HEK293 (cell line): ENCODE measurements around the gene GNAT1.
A peak's percentile ranks its signal among the peaks of the same experiment; 100 is the strongest.

Experiments used
- CTCF ChIA-PET: fragments of 350-600 bp; formaldehyde crosslinking; extraction: SDS; loops from one replicate; lab custom pipeline; 2021; ENCODE audit warnings: antibody characterized with exemption; lab: Yijun Ruan, JAX
- POLR2A ChIA-PET: fragments of 300-600 bp; formaldehyde crosslinking; extraction: SDS; loops from one replicate; lab custom pipeline; 2020; ENCODE audit warnings: antibody characterized with exemption, inconsistent platforms; lab: Yijun Ruan, JAX
- H3K27ac ChIP-seq: fragments of 200-500 bp; sonication (Bioruptor generic); 2 replicates; pipeline ENCODE4 v1.5.1; 2014; ENCODE audit warnings: low read depth, low read length, control low read depth, inconsistent platforms; ENCODE audit errors: extremely low read depth
- H3K36me3 ChIP-seq, 2 experiments: fragments of 200-500 bp in 1 of 2; sonication (Bioruptor generic) in 1 of 2; 1 replicate in 1 of 2; 2 replicates in 1 of 2; pipeline ENCODE4 v1.5.1; 2014 to 2017; ENCODE audit warnings: inconsistent platforms in 2 of 2, low read length in 2 of 2; ENCODE audit not compliant: control insufficient read depth in 2 of 2, insufficient read depth in 1 of 2
- H3K4me1 ChIP-seq: fragments of 200-500 bp; sonication (Bioruptor generic); 2 replicates; pipeline ENCODE4 v1.5.1; 2014; ENCODE audit warnings: mild to moderate bottlenecking, low read length, inconsistent platforms; ENCODE audit not compliant: control insufficient read depth, insufficient read depth
- H3K4me3 ChIP-seq: 2 replicates; pipeline ENCODE4 v1.5.1; 2011; ENCODE audit warnings: low read depth, mild to moderate bottlenecking, control low read depth, low read length, moderate library complexity
- H3K9me3 ChIP-seq: fragments of 200-500 bp; sonication (Bioruptor generic); 2 replicates; pipeline ENCODE4 v1.5.1; 2014; ENCODE audit warnings: low read depth, low read length, inconsistent platforms; ENCODE audit not compliant: control insufficient read depth, insufficient read depth
- BCL6B ChIP-seq: fragments of 450-650 bp; formaldehyde crosslinking; IDR thresholded peaks from 2 replicates; pipeline ENCODE4 v1.5.1; 2017; ENCODE audit warnings: missing biosample characterization, missing genetic modification characterization
- REST ChIP-seq: fragments of 450-650 bp; formaldehyde crosslinking; IDR thresholded peaks from 2 replicates; pipeline ENCODE4 v1.5.1; 2016; ENCODE audit warnings: missing biosample characterization, missing genetic modification characterization
- ZBTB26 ChIP-seq: fragments of 450-650 bp; formaldehyde crosslinking; optimal IDR thresholded peaks from 2 replicates; pipeline ENCODE3; 2016; ENCODE audit warnings: missing biosample characterization, mild to moderate bottlenecking, missing genetic modification characterization
- ZIC2 ChIP-seq: fragments of 450-650 bp; formaldehyde crosslinking; IDR thresholded peaks from 2 replicates; pipeline ENCODE4 v1.5.1; 2016; ENCODE audit warnings: missing biosample characterization, missing genetic modification characterization
- ZNF121 ChIP-seq: fragments of 450-650 bp; formaldehyde crosslinking; IDR thresholded peaks from 2 replicates; pipeline ENCODE4 v1.5.1; 2016; ENCODE audit warnings: missing biosample characterization, missing genetic modification characterization
- ZNF211 ChIP-seq: fragments of 450-650 bp; formaldehyde crosslinking; IDR thresholded peaks from 2 replicates; pipeline ENCODE4 v1.5.1; 2016; ENCODE audit warnings: low read depth, missing biosample characterization, missing genetic modification characterization
- ZNF214 ChIP-seq: fragments of 450-650 bp; formaldehyde crosslinking; IDR thresholded peaks from 2 replicates; pipeline ENCODE4 v1.5.1; 2017; ENCODE audit warnings: missing biosample characterization, mild to moderate bottlenecking, missing genetic modification characterization, borderline replicate concordance
- ZNF37A ChIP-seq: fragments of 450-650 bp; IDR thresholded peaks from 2 replicates; pipeline ENCODE4 v1.5.1; 2018; ENCODE audit warnings: missing biosample characterization, missing genetic modification characterization
- ZNF561 ChIP-seq: fragments of 450-650 bp; IDR thresholded peaks from 2 replicates; pipeline ENCODE4 v1.5.1; 2018; ENCODE audit warnings: missing biosample characterization, missing genetic modification characterization, borderline replicate concordance
- ZNF645 ChIP-seq: fragments of 450-650 bp; formaldehyde crosslinking; IDR thresholded peaks from 2 replicates; pipeline ENCODE4; 2016; ENCODE audit warnings: missing biosample characterization, missing genetic modification characterization
- ZNF692 ChIP-seq: fragments of 450-650 bp; formaldehyde crosslinking; IDR thresholded peaks from 2 replicates; pipeline ENCODE4 v1.5.1; 2016; ENCODE audit warnings: missing biosample characterization, missing genetic modification characterization
- ZSCAN5A ChIP-seq: fragments of 450-650 bp; formaldehyde crosslinking; IDR thresholded peaks from 2 replicates; pipeline ENCODE4 v1.5.1; 2016; ENCODE audit warnings: missing biosample characterization, missing genetic modification characterization

GNAT1 gene

GRCh38 chr3:50195501-50196252 lies 4.3 kb downstream of the GNAT1 start:
- Histone ChIP-seq H3K9me3 (no peaks in the 10 kb centered on the region), H3K27ac (no peak overlapping the region), H3K36me3 (no peaks in the 10 kb centered on the region), H3K4me1 (no peaks in the 10 kb centered on the region), H3K4me3 (no peak overlapping the region)
- ChIA-PET CTCF (interaction anchor here (0.9 to 7.7 kb wide), 20 partner anchors 9 to 174 kb away, joined by 3 to 237 read pairs (median 8); partner anchors contain the start of genes GNAI2 and SLC38A3), POLR2A (interaction anchor here (1.1 kb wide), 1 partner anchor 129 kb away, joined by 4 read pairs; no protein-coding TSS in a partner anchor)
- no peak for TF ChIP-seq ZNF645 (tag by site-specific recombination)
- peak; percentile 25; the same call in 1 of the 2 replicates for TF ChIP-seq ZIC2 (tag by site-specific recombination)

GRCh38 chr3:50196253-50196801 lies 4.9 kb downstream of the GNAT1 start:
- H3K36me3 ChIP-seq: no peaks in the 10 kb centered on the region
- CTCF ChIA-PET: interaction anchor here (0.6 to 7.7 kb wide), 6 partner anchors 23 to 198 kb away, joined by 3 to 237 read pairs (median 27); no protein-coding TSS in a partner anchor
- TF ChIP-seq ZNF211 (tag by site-specific recombination) (no peak), REST (no peak), ZNF37A (tag by site-specific recombination) (no peak), ZNF214 (tag by site-specific recombination) (no peak), ZBTB26 (tag by site-specific recombination) (no peak), ZSCAN5A (tag by site-specific recombination) (no peak), BCL6B (tag by site-specific recombination) (no peak), ZNF121 (no peak), ZNF692 (tag by site-specific recombination) (no peak), ZNF561 (no peak)
- TF ChIP-seq, all 188 proteins: peak for 0
- Histone ChIP-seq H3K27ac (no peak overlapping the region), H3K4me3 (no peak overlapping the region), H3K9me3 (no peaks in the 10 kb centered on the region), H3K4me1 (no peaks in the 10 kb centered on the region)
- POLR2A ChIA-PET: no interaction called here
